Measurements from ENCODE around the gene TAS2R39. TPM values are rescaled to one million over a fixed set of nuclear protein-coding genes. Genes with fewer than 3 reads are reported as not detected.

The TAS2R39 gene
- total and polyA plus RNA-seq, 2 experiments from 2014 or later: 0.21 TPM; not detected in 1

- H3K27me3 Mint-ChIP-seq (ENCODE audit: insufficient read depth, low read depth, poor library complexity): no peaks in the 10 kb centered on the region
- Histone ChIP-seq H3K4me3 (no peak overlapping the region), H3K4me1 (ENCODE audit: insufficient read depth) (no peaks in the 10 kb centered on the region), H3K4me2 (no peak overlapping the region), H3K27me3 (ENCODE audit: insufficient read depth) (no peaks in the 10 kb centered on the region), H3F3A (replicated peaks; ENCODE audit: low read depth) (no peaks in the 10 kb centered on the region), H3K27ac (ENCODE audit: low read depth) (no peak overlapping the region), H2AFZ (no peak overlapping the region), H3K36me3 (ENCODE audit: insufficient read depth) (no peaks in the 10 kb centered on the region), H4K20me1 (replicated peaks; ENCODE audit: insufficient read depth) (no peaks in the 10 kb centered on the region), H3K79me2 (replicated peaks; ENCODE audit: insufficient read depth) (no peaks in the 10 kb centered on the region), H3K9me2 (ENCODE audit: insufficient read depth) (no peaks in the 10 kb centered on the region)
- DNase-seq (ENCODE audit: low spot score) (no peak), ATAC-seq (no peak)
- no peak for TF ChIP-seq EZH2 (IDR thresholded peaks at IDR 0.05; ENCODE audit: low read depth, unreplicated experiment)
- TF ChIP-seq CTCF (conservative IDR thresholded peaks at IDR 0.05; ENCODE audit: low read depth in 2 of 2): no peak
- TF ChIP-seq ZNF462 (CRISPR knock-in tag; IDR thresholded peaks at IDR 0.05): no peak
- TF ChIP-seq REST (IDR thresholded peaks at IDR 0.05; ENCODE audit: unreplicated experiment): no peak
- no peak for TF ChIP-seq CREB1 (CRISPR knock-in tag; IDR thresholded peaks at IDR 0.05; ENCODE audit: low read depth)
- no peak for TF ChIP-seq ZNF331 (CRISPR knock-in tag; IDR thresholded peaks at IDR 0.05; ENCODE audit: low read depth)
- no peak for TF ChIP-seq STAT1 (IDR thresholded peaks at IDR 0.05; ENCODE audit: unreplicated experiment)
- no peak for TF ChIP-seq ETS1 (IDR thresholded peaks at IDR 0.05)
- 0 out of 3 replicates have a peak, but pooled peaks cover 2% of the 10 kb centered on the region for H3K4me1 Mint-ChIP-seq
- no peaks in the 10 kb centered on the region for H3K36me3 Mint-ChIP-seq (ENCODE audit: low read depth)
- no peak overlapping the region for H3K4me3 Mint-ChIP-seq
- H3K9me3 Mint-ChIP-seq: no peaks in the 10 kb centered on the region; the same call in 2 of the 3 replicates
- H3K27ac Mint-ChIP-seq: no peak overlapping the region
Measured at GRCh38 chr7:143199040-143199439, 15.8 kb downstream of the TAS2R39 start.

All from GM23338 (cell line).